HepG2 (cell line): Measurements from ENCODE around the gene PLD1. TPM values are rescaled to one million over a fixed set of nuclear protein-coding genes. Genes with fewer than 3 reads are reported as not detected.

ENCODE experiments used
- ATF3 ChIP-seq: sonication (generic); formaldehyde crosslinking; IDR thresholded peaks from 2 replicates; pipeline ENCODE4 v1.4.0; 2020; ENCODE audit warnings: missing genetic modification reagents
- BRF2 ChIP-seq: sonication (generic); formaldehyde crosslinking; IDR thresholded peaks from 2 replicates; pipeline ENCODE4 v1.8.1; 2022; ENCODE audit warnings: mild to moderate bottlenecking, missing genetic modification reagents
- CEBPZ ChIP-seq: IDR thresholded peaks from 2 replicates; pipeline ENCODE4 v1.6.1; 2012; ENCODE audit warnings: low read length, improper control_type of control experiment
- CSRNP2 ChIP-seq: sonication (generic); formaldehyde crosslinking; conservative IDR thresholded peaks from 2 replicates; pipeline ENCODE4 v1.8.0; 2022; ENCODE audit warnings: low read depth, missing genetic modification reagents
- FOXA1 ChIP-seq, 2 experiments: fragments of 450-650 bp in 1 of 2; sonication (generic) in 1 of 2; formaldehyde crosslinking in 1 of 2; IDR thresholded peaks; 2 replicates each; pipeline versions ENCODE4 v1.4.0 to v1.6.1; 2016 to 2020; ENCODE audit warnings: missing genetic modification reagents in 1 of 2
- FOXO4 ChIP-seq: sonication (generic); formaldehyde crosslinking; conservative IDR thresholded peaks from 2 replicates; pipeline ENCODE4 v1.8.1; 2023; ENCODE audit warnings: missing genetic modification reagents
- GPBP1L1 ChIP-seq: sonication (generic); formaldehyde crosslinking; IDR thresholded peaks from 2 replicates; pipeline ENCODE4 v1.5.0; 2020; ENCODE audit warnings: mild to moderate bottlenecking, missing genetic modification reagents
- HMGA1 ChIP-seq: sonication (generic); formaldehyde crosslinking; conservative IDR thresholded peaks from 2 replicates; pipeline ENCODE4 v1.4.0; 2020; ENCODE audit warnings: missing genetic modification reagents
- NFKB2 ChIP-seq: sonication (generic); formaldehyde crosslinking; IDR thresholded peaks from 2 replicates; pipeline ENCODE4 v1.4.0; 2020; ENCODE audit warnings: missing genetic modification reagents, borderline replicate concordance
- SALL1 ChIP-seq: sonication (generic); formaldehyde crosslinking; IDR thresholded peaks from 2 replicates; pipeline ENCODE4 v1.8.0; 2022; ENCODE audit warnings: mild to moderate bottlenecking, missing genetic modification reagents
- SP2 ChIP-seq: sonication (generic); formaldehyde crosslinking; IDR thresholded peaks from 2 replicates; pipeline ENCODE4 v1.5.1; 2020; ENCODE audit warnings: mild to moderate bottlenecking, missing genetic modification reagents
- ZBTB7A ChIP-seq: sonication (generic); formaldehyde crosslinking; IDR thresholded peaks from 2 replicates; pipeline ENCODE4 v1.8.0; 2022; ENCODE audit warnings: mild to moderate bottlenecking, missing genetic modification reagents
- ZKSCAN5 ChIP-seq: sonication (generic); formaldehyde crosslinking; IDR thresholded peaks from 2 replicates; pipeline ENCODE4 v1.5.1; 2020; ENCODE audit warnings: mild to moderate bottlenecking, missing genetic modification reagents
- ZNF12 ChIP-seq: sonication (generic); formaldehyde crosslinking; IDR thresholded peaks from 2 replicates; pipeline ENCODE4 v1.5.0; 2020; ENCODE audit warnings: missing genetic modification reagents
- ZNF136 ChIP-seq: sonication (generic); formaldehyde crosslinking; IDR thresholded peaks from 2 replicates; pipeline ENCODE4 v1.8.1; 2022; ENCODE audit warnings: low read depth, mild to moderate bottlenecking, moderate library complexity, missing genetic modification reagents
- ZNF317 ChIP-seq: sonication (generic); formaldehyde crosslinking; IDR thresholded peaks from 2 replicates; pipeline ENCODE4 v1.5.0; 2020; ENCODE audit warnings: mild to moderate bottlenecking, missing genetic modification reagents
- ZNF530 ChIP-seq: sonication (generic); formaldehyde crosslinking; IDR thresholded peaks from 2 replicates; pipeline ENCODE4 v1.5.0; 2020; ENCODE audit warnings: low read depth, mild to moderate bottlenecking, missing genetic modification reagents
- ZNF546 ChIP-seq: sonication (generic); formaldehyde crosslinking; conservative IDR thresholded peaks from 2 replicates; pipeline ENCODE4 v1.8.1; 2023; ENCODE audit warnings: mild to moderate bottlenecking, missing genetic modification reagents
- ZNF569 ChIP-seq: sonication (generic); formaldehyde crosslinking; IDR thresholded peaks from 2 replicates; pipeline ENCODE4 v1.5.0; 2020; ENCODE audit warnings: mild to moderate bottlenecking, missing genetic modification reagents, moderate library complexity, borderline replicate concordance
- ZNF616 ChIP-seq: sonication (generic); formaldehyde crosslinking; IDR thresholded peaks from 2 replicates; pipeline ENCODE4 v1.5.0; 2020; ENCODE audit warnings: low read depth, mild to moderate bottlenecking, missing genetic modification reagents
- polyA plus RNA-seq, 8 experiments: library from polyadenylated mRNA; depleted of rRNA in 3 of 8; stranded (reverse) in 7 of 8; unstranded in 1 of 8; fragments of >200 nt; fragmentation: Illumina TruSeq in 4 of 8; extraction: Trizol in 4 of 8; gene quantifications; 2 replicates each; pipeline versions ENCODE4 v1.2.1 to v1.2.3, GENCODE V29; 2011 to 2016; ENCODE audit warnings: low read depth in 4 of 8, missing spikeins in 1 of 8, mixed read lengths in 1 of 8; ENCODE audit not compliant: insufficient read depth in 1 of 8
- total RNA-seq, 5 experiments: library from RNA; depleted of rRNA; stranded (reverse); fragments of >200 nt; fragmentation: Illumina TruSeq; extraction: Trizol; gene quantifications; 2 replicates each; pipeline ENCODE4 v1.2.3, GENCODE V29; 2016; ENCODE audit warnings: low read depth in 1 of 5

PLD1 gene
- total and polyA plus RNA-seq, 2 of the 13 experiments (the other 11 are each of a cell fraction or from before 2014, with no cell fraction given) = 27.1 to 59.4 TPM

- TF ChIP-seq CSRNP2 (CRISPR knock-in tag) (no peak), HMGA1 (no peak), ZNF530 (no peak), ZNF546 (no peak), GPBP1L1 (no peak), FOXO4 (CRISPR knock-in tag) (no peak), ZNF317 (CRISPR knock-in tag) (no peak), ZNF12 (CRISPR knock-in tag) (peak; percentile 71; the same call in 1 of the 2 replicates), FOXA1 (IDR thresholded peaks at IDR 0.05) (peak; percentile 97), FOXA1 (CRISPR knock-in tag; IDR thresholded peaks at IDR 0.05) (peak; percentile 98), ZBTB7A (CRISPR knock-in tag) (no peak; the same call in 1 of the 2 replicates), CEBPZ (no peak), SP2 (CRISPR knock-in tag) (no peak), ATF3 (CRISPR knock-in tag) (peak; percentile 63; the same call in 1 of the 2 replicates), NFKB2 (no peak; the same call in 1 of the 2 replicates), ZNF616 (no peak), BRF2 (CRISPR knock-in tag) (no peak; the same call in 1 of the 2 replicates), ZNF136 (CRISPR knock-in tag) (no peak), SALL1 (peak; percentile 85), ZNF569 (CRISPR knock-in tag) (no peak), ZKSCAN5 (CRISPR knock-in tag) (no peak)
Observed at GRCh38 chr3:171840811-171841619, 30.7 kb upstream of the PLD1 start (continued).
